Germinal center (tissue), 1 donor: Measurements from ENCODE around the gene P3H2.
"Not testable (repeated sequence)": the region's sequence is repeated elsewhere in the genome, so short reads cannot be mapped to it uniquely, and the experiment has no call there.

Experiments used
- DNase-seq: peaks from one replicate; pipeline ENCODE4 v3.0.0; 2012; ENCODE audit warnings: mixed read lengths, low spot score

P3H2 gene, protein sequence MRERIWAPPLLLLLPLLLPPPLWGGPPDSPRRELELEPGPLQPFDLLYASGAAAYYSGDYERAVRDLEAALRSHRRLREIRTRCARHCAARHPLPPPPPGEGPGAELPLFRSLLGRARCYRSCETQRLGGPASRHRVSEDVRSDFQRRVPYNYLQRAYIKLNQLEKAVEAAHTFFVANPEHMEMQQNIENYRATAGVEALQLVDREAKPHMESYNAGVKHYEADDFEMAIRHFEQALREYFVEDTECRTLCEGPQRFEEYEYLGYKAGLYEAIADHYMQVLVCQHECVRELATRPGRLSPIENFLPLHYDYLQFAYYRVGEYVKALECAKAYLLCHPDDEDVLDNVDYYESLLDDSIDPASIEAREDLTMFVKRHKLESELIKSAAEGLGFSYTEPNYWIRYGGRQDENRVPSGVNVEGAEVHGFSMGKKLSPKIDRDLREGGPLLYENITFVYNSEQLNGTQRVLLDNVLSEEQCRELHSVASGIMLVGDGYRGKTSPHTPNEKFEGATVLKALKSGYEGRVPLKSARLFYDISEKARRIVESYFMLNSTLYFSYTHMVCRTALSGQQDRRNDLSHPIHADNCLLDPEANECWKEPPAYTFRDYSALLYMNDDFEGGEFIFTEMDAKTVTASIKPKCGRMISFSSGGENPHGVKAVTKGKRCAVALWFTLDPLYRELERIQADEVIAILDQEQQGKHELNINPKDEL

DNA sequence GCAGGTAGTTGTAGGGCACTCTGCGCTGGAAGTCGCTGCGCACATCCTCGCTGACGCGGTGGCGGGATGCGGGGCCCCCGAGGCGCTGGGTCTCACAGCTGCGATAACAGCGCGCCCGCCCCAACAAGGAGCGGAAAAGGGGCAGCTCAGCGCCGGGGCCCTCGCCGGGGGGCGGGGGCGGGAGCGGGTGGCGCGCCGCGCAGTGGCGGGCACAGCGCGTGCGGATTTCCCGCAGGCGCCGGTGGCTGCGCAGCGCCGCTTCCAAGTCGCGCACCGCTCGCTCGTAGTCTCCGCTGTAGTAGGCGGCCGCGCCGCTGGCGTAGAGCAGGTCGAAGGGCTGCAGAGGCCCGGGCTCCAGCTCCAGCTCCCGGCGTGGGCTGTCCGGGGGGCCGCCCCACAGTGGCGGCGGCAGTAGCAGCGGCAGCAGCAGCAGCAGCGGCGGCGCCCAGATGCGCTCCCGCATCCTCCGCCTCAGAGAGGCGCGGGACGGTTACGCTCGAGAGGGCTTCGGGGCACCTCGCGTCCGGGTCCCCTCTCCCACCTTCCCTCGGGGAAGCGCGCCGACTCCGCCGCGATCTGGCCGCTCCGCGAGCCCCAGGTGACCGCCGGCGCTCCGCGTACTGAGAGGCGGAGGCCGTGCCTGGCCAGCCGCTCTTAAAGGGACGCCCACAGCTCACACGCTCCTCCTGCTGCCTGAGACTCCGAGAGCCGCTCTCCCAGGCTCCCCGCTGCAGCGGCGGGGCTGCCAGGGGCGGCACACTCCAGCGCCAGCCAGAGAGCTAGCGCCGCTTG lies at the start of gene P3H2:
TSS of gene P3H2 (minus strand) at position 629 of the 792 bp plus-strand sequence. CDS start at position 463, 166 bp downstream.
- peak; percentile 36 for DNase-seq

- no peak for DNase-seq
Measured at GRCh38 chr3:190169877-190170276, 49.2 kb upstream of the P3H2 start.

GRCh38 chr3:190169243-190169642 lies 48.5 kb upstream of the P3H2 start:
- DNase-seq = no peak

GRCh38 chr3:190167936-190168680 lies 47.4 kb upstream of the P3H2 start:
- no peak for DNase-seq

GRCh38 chr3:190166948-190167347 lies 46.3 kb upstream of the P3H2 start:
- DNase-seq = no peak

DNA sequence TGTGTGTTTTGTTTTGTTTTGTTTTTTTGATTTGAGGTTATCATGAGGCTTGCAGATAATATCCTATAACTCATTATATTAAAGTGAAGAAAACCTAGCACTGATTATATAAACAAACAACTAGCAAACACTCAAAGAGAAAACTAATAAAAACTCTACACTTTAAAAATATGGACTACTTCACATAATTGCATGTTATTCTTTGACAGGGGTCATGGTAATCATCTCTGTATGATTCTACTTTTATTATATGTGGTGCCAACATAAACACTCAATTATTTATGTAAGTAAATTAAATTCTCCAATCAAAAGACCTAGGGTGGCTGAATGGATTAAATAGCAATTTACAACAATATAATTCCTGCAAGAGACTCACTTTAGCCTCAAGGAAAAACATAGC lies 44.6 kb upstream of the P3H2 start:
- DNase-seq = no peak

- not testable (repeated sequence) for DNase-seq
Measured at GRCh38 chr3:190162013-190162412, 41.3 kb upstream of the P3H2 start.

GRCh38 chr3:190159902-190160435 lies 39.3 kb upstream of the P3H2 start:
- no peak for DNase-seq

DNA sequence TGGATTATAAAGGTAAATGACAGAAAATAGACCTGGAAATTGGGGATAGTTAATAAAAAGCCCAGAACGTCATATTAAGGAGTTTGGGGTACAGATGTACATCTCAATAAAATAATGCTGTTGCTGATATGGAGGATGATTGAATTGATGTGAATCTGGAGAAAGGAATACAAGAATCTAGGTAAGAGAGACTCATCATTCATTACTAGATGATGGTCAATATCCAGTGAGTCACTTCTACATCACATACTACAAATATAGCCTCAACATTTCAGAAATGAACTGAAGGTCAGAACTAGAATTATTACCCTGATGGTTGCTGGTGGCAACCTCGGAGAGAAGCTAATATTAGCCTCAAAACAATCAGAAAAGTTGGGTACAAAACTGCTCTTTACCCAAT lies 37.6 kb upstream of the P3H2 start:
- DNase-seq = no peak

DNA sequence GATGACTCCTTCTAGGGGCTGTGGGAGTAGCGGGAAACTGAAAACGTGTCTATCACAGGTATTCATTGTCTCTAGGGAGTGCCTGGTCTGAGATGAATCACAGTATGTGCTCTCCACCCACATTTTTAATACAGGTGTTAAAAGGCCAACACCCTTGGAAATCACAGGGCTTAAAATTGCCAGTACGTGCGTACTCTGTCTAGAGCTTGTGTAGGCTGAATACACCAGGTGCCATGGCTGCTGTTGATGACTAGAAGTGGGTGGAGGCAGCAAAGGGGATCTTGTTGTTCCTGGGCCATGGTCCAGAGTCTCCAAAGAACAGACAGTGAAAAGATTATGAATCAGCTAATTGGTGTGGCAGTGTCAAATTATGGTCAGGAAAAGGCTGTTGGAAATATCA lies 35.1 kb upstream of the P3H2 start:
- no peak for DNase-seq

DNA sequence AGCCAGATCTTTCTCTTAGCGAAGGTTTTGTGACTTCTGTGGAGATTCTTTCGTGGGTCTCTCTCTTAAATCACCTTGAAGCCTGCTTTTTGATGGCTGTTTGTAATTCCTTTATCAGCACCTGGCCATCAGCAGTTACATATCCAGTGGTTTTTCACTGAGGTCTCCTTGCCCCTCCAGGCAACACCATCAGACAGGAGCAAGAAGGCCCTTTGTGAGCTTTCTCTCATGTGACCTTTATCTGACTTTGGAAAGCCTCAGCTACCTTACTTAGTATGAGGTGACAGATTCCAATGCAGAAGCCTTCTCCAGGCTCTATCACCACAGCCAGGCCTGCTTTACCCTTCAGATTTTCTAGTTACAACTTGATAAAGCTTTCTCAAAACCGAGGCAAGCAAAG lies 30.0 kb upstream of the P3H2 start:
- DNase-seq = no peak

DNA sequence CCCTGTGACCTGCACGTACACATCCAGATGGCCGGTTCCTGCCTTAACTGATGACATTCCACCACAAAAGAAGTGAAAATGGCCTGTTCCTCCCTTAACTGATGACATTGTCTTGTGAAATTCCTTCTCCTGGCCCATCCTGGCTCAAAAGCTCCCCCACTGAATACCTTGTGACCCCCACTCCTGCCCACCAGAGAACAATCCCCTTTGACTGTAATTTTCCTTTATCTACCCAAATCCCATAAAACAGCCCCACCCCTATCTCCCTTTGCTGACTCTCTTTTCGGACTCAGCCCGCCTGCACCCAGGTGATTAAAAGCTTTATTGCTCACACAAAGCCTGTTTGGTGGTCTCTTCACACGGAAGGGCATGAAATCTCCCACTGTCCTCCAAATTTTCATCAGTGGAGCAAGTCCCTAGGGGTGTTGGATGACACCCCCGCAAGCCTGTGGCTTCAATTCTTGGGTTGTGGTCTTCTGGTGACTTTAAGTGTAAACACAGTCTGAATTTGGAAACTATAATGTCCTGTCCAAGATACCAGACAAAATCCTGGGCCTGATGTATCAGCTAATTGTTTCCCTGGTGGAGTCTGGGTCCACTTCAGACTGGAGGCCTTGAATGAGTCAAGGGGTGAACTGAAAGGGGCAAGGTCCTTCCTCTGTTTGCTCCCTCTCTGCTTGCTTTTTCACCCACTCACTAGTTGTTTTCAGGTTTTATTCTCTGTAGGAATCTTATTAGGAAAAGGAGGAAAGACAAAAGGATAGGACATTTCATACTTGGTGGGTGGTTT lies 29.3 kb upstream of the P3H2 start:
- not testable (repeated sequence) for DNase-seq

DNA sequence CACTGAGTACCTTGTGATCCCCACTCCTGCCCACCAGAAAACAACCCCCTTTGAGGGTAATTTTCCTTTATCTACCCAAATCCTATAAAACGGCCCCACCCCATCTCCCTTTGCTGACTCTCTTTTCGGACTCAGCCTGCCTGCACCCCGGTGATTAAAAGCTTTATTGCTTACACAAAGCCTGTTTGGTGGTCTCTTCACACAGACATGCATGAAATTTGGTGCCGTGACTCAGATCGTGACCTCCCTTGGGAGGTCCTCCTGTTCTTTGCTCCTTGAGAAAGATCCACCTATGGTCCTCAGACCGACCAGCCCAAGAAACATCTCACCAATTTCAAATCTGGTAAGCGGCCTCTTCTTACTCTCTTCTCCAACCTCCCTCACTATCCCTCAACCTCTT lies 24.1 kb upstream of the P3H2 start:
- not testable (repeated sequence) for DNase-seq

DNA sequence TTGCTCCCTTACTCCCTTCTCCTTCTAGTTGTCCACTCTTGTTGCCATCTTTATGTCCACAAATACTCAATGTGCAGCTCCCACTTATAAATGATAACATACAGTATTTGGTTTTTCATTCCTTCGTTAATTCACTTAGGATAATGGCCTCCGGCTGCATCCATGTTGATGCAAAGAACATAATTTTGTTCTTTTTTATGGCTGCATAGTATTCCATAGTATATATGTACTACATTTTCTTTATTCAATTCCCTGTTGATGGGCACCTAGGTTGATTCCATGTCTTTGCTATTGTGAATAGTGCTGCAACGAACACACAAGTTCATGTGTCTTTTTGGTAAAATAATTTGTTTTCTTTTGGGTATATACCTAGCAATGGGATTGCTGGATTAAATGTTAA lies 21.3 kb upstream of the P3H2 start:
- no peak for DNase-seq

DNA sequence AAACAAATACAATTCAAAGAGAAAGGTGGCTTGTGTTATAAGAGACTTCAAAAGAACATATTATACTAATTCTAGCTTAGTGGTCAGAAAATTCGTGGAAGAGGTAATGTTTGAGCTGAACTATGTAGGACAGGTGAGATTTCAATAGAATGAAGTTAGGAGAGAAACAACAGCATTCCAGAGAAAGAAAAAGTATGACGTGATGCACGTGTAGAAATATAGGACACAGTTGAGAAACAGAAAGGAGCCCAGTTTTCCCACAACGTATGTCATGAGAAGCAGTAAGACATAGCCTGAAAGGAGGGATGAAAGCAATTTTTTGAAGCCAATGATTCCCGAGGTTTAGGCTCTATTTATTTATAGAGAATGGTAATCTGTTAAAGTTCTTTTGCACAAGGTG lies 18.7 kb upstream of the P3H2 start:
- no peak for DNase-seq

GRCh38 chr3:190132371-190132770 lies 11.7 kb upstream of the P3H2 start:
- DNase-seq = no peak

GRCh38 chr3:190131329-190131728 lies 10.6 kb upstream of the P3H2 start:
- DNase-seq = no peak

DNA sequence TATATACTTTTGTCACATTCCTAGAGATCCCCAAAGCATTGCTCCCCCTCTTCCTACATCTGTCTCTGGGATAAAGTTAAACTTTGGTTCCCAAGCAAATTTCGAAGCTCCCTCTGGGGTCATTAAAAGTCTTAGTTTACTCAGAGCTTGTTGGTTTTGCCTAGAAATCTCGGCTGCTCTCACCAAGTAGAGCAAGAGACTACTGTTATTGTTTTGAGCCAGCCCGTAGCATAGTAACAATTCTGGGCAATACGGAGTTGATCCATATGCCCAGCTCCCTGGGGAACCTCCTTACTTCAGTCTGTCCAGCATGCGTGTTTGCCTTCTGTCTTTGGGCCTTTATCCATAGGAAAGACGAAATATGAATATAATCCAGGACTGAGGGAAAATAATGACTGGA lies 10.0 kb upstream of the P3H2 start:
- DNase-seq = no peak

GRCh38 chr3:190130037-190130436 lies 9.3 kb upstream of the P3H2 start:
- DNase-seq = no peak

DNA sequence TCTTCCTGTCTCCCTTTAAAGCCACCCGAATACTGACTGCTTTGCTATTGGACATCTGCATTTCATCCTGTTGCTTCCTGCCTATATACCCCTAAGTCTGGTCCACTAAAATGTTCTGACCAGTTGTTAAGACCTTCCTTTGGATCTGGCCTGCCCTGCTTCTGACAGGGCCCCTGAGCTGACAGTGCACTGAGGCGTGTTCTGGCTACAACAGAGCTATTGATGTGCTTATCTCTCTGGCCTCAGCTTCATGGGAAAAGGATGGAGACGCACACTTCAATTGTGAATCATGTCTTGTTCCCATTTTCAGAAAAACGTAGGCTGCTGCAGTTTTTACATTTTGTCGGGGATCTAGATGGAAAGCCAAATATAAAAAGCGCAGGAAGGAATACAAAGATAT lies 7.1 kb upstream of the P3H2 start:
- DNase-seq = no peak

GRCh38 chr3:190127195-190127594 lies 6.5 kb upstream of the P3H2 start:
- DNase-seq = no peak
